Adipocyte (in vitro differentiated cells): ENCODE results near the gene MAP7.
A peak's percentile ranks its signal among the peaks of the same experiment; 100 is the strongest.
"Not testable (repeated sequence)": the region's sequence is repeated elsewhere in the genome, so short reads cannot be mapped to it uniquely, and the experiment has no call there.

Experiments used
- DNase-seq: peaks from one replicate; pipeline ENCODE4 v3.0.0-alpha.2; 2015; ENCODE audit warnings: low read depth
- H3K27me3 ChIP-seq: replicated peaks from 2 replicates; pipeline ENCODE4 v1.7.0; 2013; ENCODE audit warnings: mild to moderate bottlenecking, low read length, moderate library complexity; ENCODE audit not compliant: control insufficient read depth, insufficient read depth
- H3K36me3 ChIP-seq: 2 replicates; pipeline ENCODE4 v1.7.0; 2013; ENCODE audit warnings: low read length, mild to moderate bottlenecking, moderate library complexity; ENCODE audit not compliant: control insufficient read depth, insufficient read depth, severe bottlenecking
- H3K4me1 ChIP-seq: 2 replicates; pipeline ENCODE4 v1.7.0; 2013; ENCODE audit warnings: mild to moderate bottlenecking, low read length, moderate library complexity; ENCODE audit not compliant: control insufficient read depth, insufficient read depth
- H3K4me3 ChIP-seq: 2 replicates; pipeline ENCODE4 v1.7.0; 2013; ENCODE audit warnings: mild to moderate bottlenecking, low read length, moderate library complexity
- H3K9ac ChIP-seq: 2 replicates; pipeline ENCODE4 v1.7.0; 2013; ENCODE audit warnings: mild to moderate bottlenecking, low read length, moderate library complexity
- H3K9me3 ChIP-seq: 2 replicates; pipeline ENCODE4 v1.7.0; 2013; ENCODE audit warnings: mild to moderate bottlenecking, low read length, moderate library complexity; ENCODE audit not compliant: control insufficient read depth

MAP7 gene

GRCh38 chr6:136403110-136403980 is 146.9 kb downstream of the MAP7 start:
- DNase-seq = peak; percentile 81
- peaks cover 38% of the 10 kb centered on the region for H3K4me1 ChIP-seq
- H3K9ac ChIP-seq = no peak overlapping the region
- H3K9me3 ChIP-seq = no peaks in the 10 kb centered on the region
- H3K36me3 ChIP-seq = no peaks in the 10 kb centered on the region
- H3K4me3 ChIP-seq = no peak overlapping the region
- no peaks in the 10 kb centered on the region for H3K27me3 ChIP-seq

DNA sequence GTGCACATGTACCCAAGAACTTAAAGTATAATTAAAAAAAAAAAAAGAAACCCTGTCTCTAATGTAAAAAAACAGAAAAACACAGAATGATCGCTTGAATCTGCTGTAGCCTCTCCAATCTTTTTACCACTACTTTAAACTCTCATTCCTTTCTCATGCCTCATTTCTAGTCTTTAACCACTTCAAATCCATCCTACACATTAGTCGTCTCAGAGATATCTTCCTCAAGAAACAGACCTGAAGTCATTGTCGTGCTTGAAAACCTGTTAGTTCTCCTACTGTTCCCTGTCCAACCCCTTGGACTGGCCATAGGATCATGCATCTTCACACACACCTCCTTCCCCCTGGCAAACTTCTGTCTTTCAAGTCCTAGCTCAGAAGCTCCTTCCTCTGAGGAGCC is 148.5 kb downstream of the MAP7 start:
- no peak overlapping the region for H3K9ac ChIP-seq
- DNase-seq = peak; percentile 28

DNA sequence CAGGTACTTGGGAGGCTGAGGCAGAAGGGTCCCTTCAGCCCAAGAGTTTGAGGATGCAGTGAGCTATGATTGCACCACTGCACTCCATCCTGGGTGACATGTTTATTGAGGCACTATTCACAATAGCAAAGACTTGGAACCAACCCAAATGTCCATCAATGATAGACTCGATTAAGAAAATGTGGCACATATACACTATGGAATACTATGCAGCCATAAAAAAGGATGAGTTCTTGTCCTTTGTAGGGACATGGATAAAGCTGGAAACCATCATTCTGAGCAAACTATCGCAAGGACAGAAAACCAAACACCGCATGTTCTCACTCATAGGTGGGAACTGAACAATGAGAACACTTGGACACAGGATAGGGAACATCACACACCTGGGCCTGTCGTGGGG is 149.0 kb downstream of the MAP7 start:
- DNase-seq, H3K9ac ChIP-seq, H3K4me3 ChIP-seq, H3K27me3 ChIP-seq, H3K36me3 ChIP-seq, H3K9me3 ChIP-seq: not testable (repeated sequence)
- peaks cover 31% of the 10 kb centered on the region for H3K4me1 ChIP-seq

More for the DNA sequence above, 148.5 kb downstream of the MAP7 start:
- Histone ChIP-seq H3K27me3 (no peaks in the 10 kb centered on the region), H3K4me3 (no peak overlapping the region), H3K36me3 (no peaks in the 10 kb centered on the region), H3K9me3 (no peaks in the 10 kb centered on the region), H3K4me1 (peaks cover 31% of the 10 kb centered on the region)

GRCh38 chr6:136398453-136398852 is 151.8 kb downstream of the MAP7 start:
- H3K9ac ChIP-seq = no peak overlapping the region
- no peak for DNase-seq
- H3K4me1 ChIP-seq = peaks cover 11% of the 10 kb centered on the region
- no peaks in the 10 kb centered on the region for H3K9me3 ChIP-seq
- H3K4me3 ChIP-seq = no peak overlapping the region
- H3K36me3 ChIP-seq = no peaks in the 10 kb centered on the region
- no peaks in the 10 kb centered on the region for H3K27me3 ChIP-seq

DNA sequence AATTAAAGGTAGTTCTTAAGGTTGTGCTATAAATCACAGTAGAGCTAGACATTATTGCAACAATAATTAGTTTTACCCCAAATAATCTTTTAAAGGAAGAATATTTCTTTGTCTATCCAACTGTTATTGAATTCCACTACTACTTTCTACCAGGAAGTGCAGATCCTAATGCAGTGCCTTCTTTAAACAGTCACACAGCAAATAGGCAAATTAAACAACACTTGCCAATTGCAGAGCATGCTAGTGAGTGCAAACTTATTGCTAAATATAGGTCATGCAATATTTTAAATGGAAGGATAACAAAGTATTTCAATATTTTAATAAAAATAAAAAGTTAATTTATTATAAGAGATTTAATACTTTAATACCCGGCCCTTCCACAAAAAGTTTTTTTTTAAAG is 153.3 kb downstream of the MAP7 start:
- Histone ChIP-seq H3K9me3 (no peaks in the 10 kb centered on the region), H3K4me3 (no peak overlapping the region), H3K9ac (no peak overlapping the region), H3K36me3 (no peaks in the 10 kb centered on the region), H3K27me3 (no peaks in the 10 kb centered on the region), H3K4me1 (peaks cover under 1% of the 10 kb centered on the region)
- no peak for DNase-seq

- H3K4me1 ChIP-seq, H3K27me3 ChIP-seq, DNase-seq, H3K4me3 ChIP-seq, H3K36me3 ChIP-seq, H3K9me3 ChIP-seq, H3K9ac ChIP-seq: not testable (repeated sequence)
Measured at GRCh38 chr6:136390959-136391358, 159.3 kb downstream of the MAP7 start.

- no peak overlapping the region for H3K9ac ChIP-seq
- DNase-seq = no peak
- H3K36me3 ChIP-seq = no peaks in the 10 kb centered on the region
Measured at GRCh38 chr6:136387316-136387715, 162.9 kb downstream of the MAP7 start.

DNA sequence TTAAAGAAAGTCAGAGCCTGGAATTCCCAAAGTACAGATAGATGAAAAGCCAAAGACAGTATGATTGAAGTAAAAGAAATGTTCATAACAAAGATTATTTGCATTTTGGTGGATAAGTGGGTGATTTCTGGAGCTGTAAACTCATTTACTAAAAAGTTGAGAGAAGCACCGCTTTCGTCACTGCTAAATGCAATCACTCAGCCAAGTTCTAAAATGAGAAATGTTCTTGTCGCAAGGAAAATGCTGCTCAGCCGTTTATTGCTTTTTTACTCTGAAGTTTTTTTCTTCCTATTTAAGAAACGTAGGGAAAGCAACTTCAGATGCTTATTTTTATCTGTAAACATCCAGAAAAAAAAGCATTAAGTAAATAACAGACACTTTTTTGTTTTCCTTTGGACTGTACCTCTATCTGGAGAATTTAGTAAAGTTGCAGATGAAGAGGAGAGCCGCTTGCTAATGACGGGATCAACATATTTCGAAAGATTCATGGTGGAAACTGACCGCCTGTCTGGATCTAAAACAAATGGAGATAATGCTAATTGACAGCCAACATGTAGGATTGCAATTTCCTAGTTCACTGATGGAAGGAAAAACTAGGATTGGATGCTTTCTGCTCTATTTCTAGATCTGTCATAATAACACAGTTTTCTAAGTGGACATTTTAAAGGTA is 166.8 kb downstream of the MAP7 start:
- Histone ChIP-seq H3K9me3 (no peaks in the 10 kb centered on the region), H3K4me1 (peaks cover 7% of the 10 kb centered on the region), H3K36me3 (no peaks in the 10 kb centered on the region), H3K27me3 (no peaks in the 10 kb centered on the region), H3K4me3 (peak overlapping the region; percentile 70), H3K9ac (no peak overlapping the region)
- DNase-seq = no peak

More at GRCh38 chr6:136387316-136387715, 162.9 kb downstream of the MAP7 start:
- Histone ChIP-seq H3K27me3 (no peaks in the 10 kb centered on the region), H3K9me3 (no peaks in the 10 kb centered on the region), H3K4me3 (no peak overlapping the region), H3K4me1 (peaks cover 7% of the 10 kb centered on the region)

GRCh38 chr6:136382676-136383252 is 167.5 kb downstream of the MAP7 start:
- no peak overlapping the region for H3K9ac ChIP-seq
- H3K36me3 ChIP-seq = no peaks in the 10 kb centered on the region

GRCh38 chr6:136378888-136379287 is 171.3 kb downstream of the MAP7 start:
- DNase-seq = no peak

More at GRCh38 chr6:136382676-136383252, 167.5 kb downstream of the MAP7 start:
- Histone ChIP-seq H3K27me3 (no peaks in the 10 kb centered on the region), H3K4me1 (peaks cover 7% of the 10 kb centered on the region), H3K4me3 (peak overlapping the region; percentile 70), H3K9me3 (no peaks in the 10 kb centered on the region)
- DNase-seq = peak; percentile 28

DNA sequence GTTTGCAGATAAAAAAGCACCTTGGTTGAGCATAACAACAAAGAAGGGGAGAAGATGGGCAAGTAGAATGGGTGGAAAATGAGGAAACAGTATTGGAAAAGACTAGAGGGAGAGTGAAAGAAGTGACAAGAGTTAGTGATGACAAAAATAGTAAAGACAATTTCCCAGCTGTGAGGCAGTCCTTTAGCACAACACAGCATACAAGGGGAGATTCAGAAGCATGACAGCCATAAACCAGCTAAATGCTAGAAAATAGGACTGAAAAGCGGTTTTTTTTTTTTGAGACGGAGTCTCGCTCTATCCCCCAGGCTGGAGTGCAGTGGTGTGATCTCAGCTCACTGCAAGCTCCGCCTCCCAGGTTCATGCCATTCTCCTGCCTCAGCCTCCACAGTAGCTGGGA is 174.4 kb downstream of the MAP7 start:
- not testable (repeated sequence) for H3K9me3 ChIP-seq, DNase-seq, H3K4me1 ChIP-seq

More at GRCh38 chr6:136378888-136379287, 171.3 kb downstream of the MAP7 start:
- H3K9ac ChIP-seq = no peak overlapping the region
- peaks cover 7% of the 10 kb centered on the region for H3K4me1 ChIP-seq
- no peaks in the 10 kb centered on the region for H3K9me3 ChIP-seq
- no peaks in the 10 kb centered on the region for H3K27me3 ChIP-seq
- no peaks in the 10 kb centered on the region for H3K36me3 ChIP-seq
- H3K4me3 ChIP-seq = no peak overlapping the region

More for the DNA sequence above, 174.4 kb downstream of the MAP7 start:
- H3K9ac ChIP-seq, H3K27me3 ChIP-seq, H3K4me3 ChIP-seq, H3K36me3 ChIP-seq: not testable (repeated sequence)
